ENCODE measurements around the gene RAB11FIP2. TPM values are rescaled to one million over a fixed set of nuclear protein-coding genes. Genes with fewer than 3 reads are reported as not detected.

The RAB11FIP2 gene
- total RNA-seq, 1 donor, result 28.5 TPM

DNA sequence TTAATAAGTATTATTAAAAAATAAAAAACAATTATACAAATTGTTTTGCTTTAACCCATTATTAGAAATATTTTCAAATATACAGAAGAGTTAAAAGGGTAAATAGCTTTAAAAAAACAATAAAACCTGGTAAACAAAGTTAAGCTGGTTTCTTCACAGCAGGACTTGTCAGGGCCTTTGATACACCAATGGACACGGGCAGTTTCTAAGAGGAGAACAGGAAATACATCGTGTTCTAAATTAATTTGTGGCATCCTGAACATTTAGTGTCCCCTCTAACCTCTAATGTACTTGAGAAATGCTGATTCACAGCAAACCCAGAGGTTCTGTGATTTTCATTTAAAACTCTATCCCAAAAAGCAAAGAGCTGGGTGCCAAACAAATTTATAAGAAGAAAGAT lies 80.8 kb downstream of the RAB11FIP2 start:
- DNase-seq (ENCODE audit: low read depth), result no peak
- TF ChIP-seq, protein P1, sequence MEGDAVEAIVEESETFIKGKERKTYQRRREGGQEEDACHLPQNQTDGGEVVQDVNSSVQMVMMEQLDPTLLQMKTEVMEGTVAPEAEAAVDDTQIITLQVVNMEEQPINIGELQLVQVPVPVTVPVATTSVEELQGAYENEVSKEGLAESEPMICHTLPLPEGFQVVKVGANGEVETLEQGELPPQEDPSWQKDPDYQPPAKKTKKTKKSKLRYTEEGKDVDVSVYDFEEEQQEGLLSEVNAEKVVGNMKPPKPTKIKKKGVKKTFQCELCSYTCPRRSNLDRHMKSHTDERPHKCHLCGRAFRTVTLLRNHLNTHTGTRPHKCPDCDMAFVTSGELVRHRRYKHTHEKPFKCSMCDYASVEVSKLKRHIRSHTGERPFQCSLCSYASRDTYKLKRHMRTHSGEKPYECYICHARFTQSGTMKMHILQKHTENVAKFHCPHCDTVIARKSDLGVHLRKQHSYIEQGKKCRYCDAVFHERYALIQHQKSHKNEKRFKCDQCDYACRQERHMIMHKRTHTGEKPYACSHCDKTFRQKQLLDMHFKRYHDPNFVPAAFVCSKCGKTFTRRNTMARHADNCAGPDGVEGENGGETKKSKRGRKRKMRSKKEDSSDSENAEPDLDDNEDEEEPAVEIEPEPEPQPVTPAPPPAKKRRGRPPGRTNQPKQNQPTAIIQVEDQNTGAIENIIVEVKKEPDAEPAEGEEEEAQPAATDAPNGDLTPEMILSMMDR (IDR thresholded peaks at IDR 0.05; ENCODE audit: insufficient read depth, low read depth, low read length), result no peak
- H3K4me3 ChIP-seq (ENCODE audit: low read depth, low read length), result no peak overlapping the region

DNA sequence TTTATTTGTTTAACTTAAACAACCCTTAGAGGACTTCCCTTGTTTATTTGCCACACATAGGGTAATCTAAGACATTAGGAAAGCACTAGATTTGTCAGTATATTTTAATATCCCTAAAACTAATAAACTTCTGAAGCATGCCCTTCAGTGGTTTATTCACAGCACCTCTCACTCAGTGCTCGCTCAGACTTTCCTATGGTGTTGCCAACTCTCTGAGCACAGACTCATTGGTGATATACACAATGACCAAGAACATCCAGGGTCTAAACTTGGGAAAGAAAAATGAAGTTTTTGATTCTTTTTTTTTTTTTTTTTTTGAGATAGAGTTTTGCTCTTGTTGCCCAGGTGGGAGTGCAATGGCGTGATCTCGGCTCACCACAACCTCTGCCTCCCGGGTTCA lies 82.2 kb downstream of the RAB11FIP2 start:
- no peak for DNase-seq (ENCODE audit: low read depth)
- TF ChIP-seq, protein P1 (IDR thresholded peaks at IDR 0.05; ENCODE audit: insufficient read depth, low read depth, low read length), result no peak
- H3K4me3 ChIP-seq (ENCODE audit: low read depth, low read length), result no peak overlapping the region

DNA sequence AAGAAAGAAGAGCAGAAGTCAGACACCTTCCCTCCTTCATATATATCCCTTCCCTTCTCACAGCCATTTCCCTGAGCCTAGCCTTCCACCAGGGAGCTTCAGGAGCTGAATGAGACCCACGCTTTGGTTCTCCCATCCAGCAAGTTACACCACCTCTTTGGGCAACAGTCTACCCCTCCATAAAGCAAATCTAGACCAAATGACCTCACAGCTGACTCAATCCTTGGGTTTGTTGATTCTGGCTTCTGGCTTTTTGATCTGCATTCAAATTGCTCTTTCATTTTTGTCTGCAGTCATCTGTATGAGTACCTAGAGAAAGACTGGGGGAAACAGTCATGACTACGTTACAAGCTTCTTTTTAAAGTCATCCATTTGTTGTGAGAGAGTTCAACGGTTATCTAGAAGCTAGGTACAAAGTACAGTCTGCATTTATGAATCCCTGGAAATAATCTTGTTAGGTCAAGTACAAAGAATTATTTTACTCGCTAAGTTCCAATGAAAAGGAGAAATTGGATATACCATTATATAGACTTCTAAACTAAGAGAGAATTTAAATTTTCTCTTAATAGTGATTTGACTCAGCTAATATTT lies 86.3 kb downstream of the RAB11FIP2 start:
- H3K4me3 ChIP-seq (ENCODE audit: low read depth, low read length), result no peak overlapping the region
- no peak for DNase-seq (ENCODE audit: low read depth)
- TF ChIP-seq, protein P1 (IDR thresholded peaks at IDR 0.05; ENCODE audit: insufficient read depth, low read depth, low read length), result no peak

DNA sequence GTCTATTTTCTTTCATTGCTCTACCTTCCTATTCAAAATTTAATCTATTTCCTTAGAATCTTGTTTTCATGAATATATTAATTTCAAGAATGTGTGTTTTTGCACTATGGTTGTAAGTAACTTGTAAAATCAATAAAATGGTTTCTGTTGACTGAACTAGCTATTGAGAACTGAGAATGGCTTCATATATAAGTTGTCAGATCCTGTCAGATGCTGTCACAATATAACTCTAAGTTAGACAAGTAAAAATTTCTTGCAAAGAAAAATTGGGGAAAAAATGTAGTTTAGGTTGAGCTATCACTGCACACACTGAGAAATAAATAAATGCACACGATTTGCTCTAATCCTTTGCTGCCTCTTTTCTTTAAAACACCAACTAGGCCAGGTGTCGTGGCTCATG lies 89.8 kb downstream of the RAB11FIP2 start:
- TF ChIP-seq, protein P1 (IDR thresholded peaks at IDR 0.05; ENCODE audit: insufficient read depth, low read depth, low read length), result no peak

DNA sequence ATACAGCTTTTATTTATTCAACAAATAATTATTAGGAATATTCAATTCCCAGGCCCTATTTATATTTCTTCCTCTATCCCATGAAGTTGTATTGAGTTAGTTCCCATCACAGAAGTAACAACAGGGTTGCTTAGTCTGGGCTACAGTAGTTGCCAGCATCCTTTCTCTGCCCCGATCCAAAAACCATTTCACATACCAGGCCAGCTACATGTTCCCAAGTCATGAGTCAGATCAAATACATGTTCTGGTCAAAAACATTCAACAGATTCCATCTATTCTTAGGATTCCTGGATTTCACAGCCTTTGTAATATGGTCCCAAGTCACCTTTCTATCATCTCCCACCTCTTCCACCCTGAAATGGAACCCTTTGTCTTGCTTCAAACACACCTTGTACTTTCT lies 91.6 kb downstream of the RAB11FIP2 start:
- DNase-seq (ENCODE audit: low read depth), result no peak
- no peak overlapping the region for H3K4me3 ChIP-seq (ENCODE audit: low read depth, low read length)

More for the DNA sequence above, 89.8 kb downstream of the RAB11FIP2 start:
- DNase-seq (ENCODE audit: low read depth), result no peak
- no peak overlapping the region for H3K4me3 ChIP-seq (ENCODE audit: low read depth, low read length)

More for the DNA sequence above, 91.6 kb downstream of the RAB11FIP2 start:
- TF ChIP-seq, protein P1 (IDR thresholded peaks at IDR 0.05; ENCODE audit: insufficient read depth, low read depth, low read length), result no peak

Measured in fibroblast of villous mesenchyme (primary cell).